Heart left ventricle (tissue), 16 donors: ENCODE measurements around the gene MIER2. TPM values are rescaled to one million over a fixed set of nuclear protein-coding genes. Genes with fewer than 3 reads are reported as not detected.

Experiments
- ATAC-seq, 4 donors: fragments of 200-7000 bp; cut with Tn5 transposase; one replicate each; pipeline ENCODE4 v1.9.1; 2020 to 2022; ENCODE audit warnings: moderate library complexity in 4 of 4, mild to moderate bottlenecking in 3 of 4, moderate number of reproducible peaks in 1 of 4
- DNase-seq, 5 donors: peaks; one replicate each; pipeline ENCODE4 v3.0.0-alpha.2; 2020
- H3K27ac ChIP-seq, 12 donors: fragments of 200-600 bp; sonication (generic) in 4 of 12; one replicate each; pipeline versions ENCODE4 v1.5.0 to v1.8.0; 2016 to 2022; ENCODE audit warnings: mild to moderate bottlenecking in 2 of 12
- H3K27me3 ChIP-seq, 9 donors: fragments of 200-600 bp; sonication (generic) in 2 of 9; one replicate each; pipeline versions ENCODE4 v1.5.1 to v1.8.0; 2016 to 2022; ENCODE audit warnings: mild to moderate bottlenecking in 3 of 9
- H3K36me3 ChIP-seq, 9 donors: fragments of 200-600 bp; sonication (generic) in 2 of 9; one replicate each; pipeline versions ENCODE4 v1.5.0 to v1.8.0; 2018 to 2022; ENCODE audit warnings: mild to moderate bottlenecking in 2 of 9
- H3K4me1 ChIP-seq, 12 donors: fragments of 200-600 bp; sonication (generic) in 4 of 12; one replicate each; pipeline versions ENCODE4 v1.5.0 to v1.8.0; 2016 to 2022; ENCODE audit warnings: mild to moderate bottlenecking in 3 of 12
- H3K4me3 ChIP-seq, 12 donors: fragments of 200-600 bp; sonication (generic) in 4 of 12; one replicate each; pipeline versions ENCODE4 v1.5.0 to v1.8.0; 2017 to 2022; ENCODE audit warnings: mild to moderate bottlenecking in 9 of 12, moderate library complexity in 4 of 12
- H3K9me3 ChIP-seq, 12 donors: fragments of 200-600 bp; sonication (generic) in 4 of 12; one replicate each; pipeline versions ENCODE4 v1.5.0 to v1.8.0; 2016 to 2022; ENCODE audit warnings: mild to moderate bottlenecking in 1 of 12
- POLR2A ChIP-seq, 2 donors: fragments of 450-650 bp; IDR thresholded peaks; one replicate each; pipeline ENCODE4 v1.6.1; 2017; ENCODE audit warnings: antibody characterized with exemption in 2 of 2, mild to moderate bottlenecking in 2 of 2, moderate library complexity in 2 of 2
- WGBS, 4 donors: extraction: QIAGEN DNeasy Blood & Tissue Kit in 2 of 4; methylation state at CpG; one replicate each; pipeline versions ENCODE4 v1.1.5 to v1.1.7; 2013 to 2018; 5-methylcytosine and 5-hydroxymethylcytosine counted together
- intact Hi-C, 10 donors: fragments of 100-400 bp; cut with DNase I; formaldehyde crosslinking; loops; one replicate each; pipeline versions ENCODE4 v1.11.1 to v1.14.2; 2022
- polyA plus RNA-seq, 2 donors: library from polyadenylated mRNA; stranded (reverse); fragments of 200-250 nt; gene quantifications; one replicate each; pipeline ENCODE4 v1.2.3, GENCODE V29; 2013
- total RNA-seq, 9 donors: library from RNA; depleted of rRNA in 2 of 9; stranded (reverse); fragments of >200 nt in 2 of 9; fragmentation: NEBNext Ultra II Directional in 3 of 9; extraction: Animal tissue kit (Norgen Biotek cat#: 25700) in 3 of 9; gene quantifications; one replicate each; pipeline versions ENCODE4 v1.1.0 to v1.2.4, GENCODE V29; 2016 to 2023
- TF ChIP-seq, protein P1 (sequence below), 12 donors: fragments of 200-600 bp; sonication (generic) in 4 of 12; IDR thresholded peaks; one replicate each; pipeline versions ENCODE4 v1.5.0 to v1.8.0; 2018 to 2022; ENCODE audit warnings: antibody characterized with exemption in 12 of 12, mild to moderate bottlenecking in 5 of 12
- donor health status: ischemic (EF 13 %, LVEDD 7.1; RV severe dilation, severe dysfunction).
- donor health status: healthy with polysubstance abuse.
- donor health status: DM: no; HTN: yes; CAD: no.
- donor health status: DM: no; HTN: no; CAD: no.
- donor health status: ischemic (EF 25% LVEDD 6.9; RV normal size, moderate dysfunction).
- donor health status: ischemic (EF 25% LVEDD 5.7; RV mildly dilated, moderate dysfunction).
- donor health status: healthy.
- donor health status: DM: yes; HTN: yes; CAD: no.
- donor health status: ischemic (EF 35%, LVEDD 5.7; RV mildly dilated, moderate dysfunction).
- donor health status: nonischemic (EF 11% LVEDD 7.7; RV severe dilation, severe dysfunction).
- donor health status: DM: yes; HTN: yes; CAD: no.
- donor health status: PGD.
- donor health status: ischemic (EF 29% LVEDD 5.4; RV normal size, mild dysfunction).
- donor health status: nonischemic (EF 23%, LVEDD 6.1; RV moderate dilation, normal function).

Gene MIER2
- total and polyA plus RNA-seq, 11 donors: 15.7 to 30.3 (median 19.5) TPM

DNA sequence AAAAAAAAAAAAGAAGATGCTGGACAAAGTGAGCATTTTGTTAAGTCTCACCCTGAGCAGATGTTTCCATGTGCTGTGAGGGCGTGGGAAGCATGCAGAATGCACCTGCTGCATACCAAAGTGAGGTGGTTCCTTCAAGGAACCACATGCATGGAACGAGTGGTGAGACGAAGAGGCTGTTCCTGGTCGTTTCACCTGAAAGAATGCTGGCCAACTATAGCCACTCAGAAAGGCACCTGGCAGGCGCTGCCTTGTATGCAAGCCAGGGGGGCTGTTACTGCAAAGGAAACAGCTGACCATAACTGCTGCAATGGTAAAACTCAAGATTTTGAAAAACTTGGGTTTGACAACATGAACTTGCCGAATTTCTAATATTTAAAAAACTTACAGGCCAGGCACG, 14.7 kb downstream of the MIER2 start:
- H3K27me3 ChIP-seq: no peaks in the 10 kb centered on the region
- peaks cover 0 to 24% (median 5%) of the 10 kb centered on the region in 12 donors for H3K9me3 ChIP-seq
- TF ChIP-seq, protein P1, sequence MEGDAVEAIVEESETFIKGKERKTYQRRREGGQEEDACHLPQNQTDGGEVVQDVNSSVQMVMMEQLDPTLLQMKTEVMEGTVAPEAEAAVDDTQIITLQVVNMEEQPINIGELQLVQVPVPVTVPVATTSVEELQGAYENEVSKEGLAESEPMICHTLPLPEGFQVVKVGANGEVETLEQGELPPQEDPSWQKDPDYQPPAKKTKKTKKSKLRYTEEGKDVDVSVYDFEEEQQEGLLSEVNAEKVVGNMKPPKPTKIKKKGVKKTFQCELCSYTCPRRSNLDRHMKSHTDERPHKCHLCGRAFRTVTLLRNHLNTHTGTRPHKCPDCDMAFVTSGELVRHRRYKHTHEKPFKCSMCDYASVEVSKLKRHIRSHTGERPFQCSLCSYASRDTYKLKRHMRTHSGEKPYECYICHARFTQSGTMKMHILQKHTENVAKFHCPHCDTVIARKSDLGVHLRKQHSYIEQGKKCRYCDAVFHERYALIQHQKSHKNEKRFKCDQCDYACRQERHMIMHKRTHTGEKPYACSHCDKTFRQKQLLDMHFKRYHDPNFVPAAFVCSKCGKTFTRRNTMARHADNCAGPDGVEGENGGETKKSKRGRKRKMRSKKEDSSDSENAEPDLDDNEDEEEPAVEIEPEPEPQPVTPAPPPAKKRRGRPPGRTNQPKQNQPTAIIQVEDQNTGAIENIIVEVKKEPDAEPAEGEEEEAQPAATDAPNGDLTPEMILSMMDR (IDR thresholded peaks at IDR 0.05): no peak
- no peak for TF ChIP-seq POLR2A (IDR thresholded peaks at IDR 0.05)
- ATAC-seq (no peak), DNase-seq (peak in 1 of 5 donors; percentile 4)
- WGBS, 4 donors: 95 to 97% (median 96%) methylated on average over 7 of the region's 7 CpGs
- H3K4me3 ChIP-seq: no peak overlapping the region
- intact Hi-C loops: no loop called here
- H3K36me3 ChIP-seq: peaks cover 0 to 85% (median 80%) of the 10 kb centered on the region in 9 donors
- H3K4me1 ChIP-seq: peaks cover 0 to 4% (median 0%) of the 10 kb centered on the region in 12 donors
- no peak overlapping the region for H3K27ac ChIP-seq

- Histone ChIP-seq H3K9me3 (peaks cover 0 to 24% (median 5%) of the 10 kb centered on the region in 12 donors), H3K4me3 (no peak overlapping the region), H3K4me1 (peaks cover 0 to 4% (median 0%) of the 10 kb centered on the region in 12 donors), H3K27me3 (no peaks in the 10 kb centered on the region), H3K27ac (no peak overlapping the region), H3K36me3 (peaks cover 0 to 79% (median 75%) of the 10 kb centered on the region in 9 donors)
- intact Hi-C loops: no loop called here
- ATAC-seq (no peak), DNase-seq (no peak)
- TF ChIP-seq, protein P1 (IDR thresholded peaks at IDR 0.05): no peak
- WGBS, 4 donors: 88 to 99% (median 96%) methylated on average over 4 of the region's 4 CpGs
These were observed 16.5 kb downstream of the MIER2 start for GRCh38 chr19:328025-328505.

DNA sequence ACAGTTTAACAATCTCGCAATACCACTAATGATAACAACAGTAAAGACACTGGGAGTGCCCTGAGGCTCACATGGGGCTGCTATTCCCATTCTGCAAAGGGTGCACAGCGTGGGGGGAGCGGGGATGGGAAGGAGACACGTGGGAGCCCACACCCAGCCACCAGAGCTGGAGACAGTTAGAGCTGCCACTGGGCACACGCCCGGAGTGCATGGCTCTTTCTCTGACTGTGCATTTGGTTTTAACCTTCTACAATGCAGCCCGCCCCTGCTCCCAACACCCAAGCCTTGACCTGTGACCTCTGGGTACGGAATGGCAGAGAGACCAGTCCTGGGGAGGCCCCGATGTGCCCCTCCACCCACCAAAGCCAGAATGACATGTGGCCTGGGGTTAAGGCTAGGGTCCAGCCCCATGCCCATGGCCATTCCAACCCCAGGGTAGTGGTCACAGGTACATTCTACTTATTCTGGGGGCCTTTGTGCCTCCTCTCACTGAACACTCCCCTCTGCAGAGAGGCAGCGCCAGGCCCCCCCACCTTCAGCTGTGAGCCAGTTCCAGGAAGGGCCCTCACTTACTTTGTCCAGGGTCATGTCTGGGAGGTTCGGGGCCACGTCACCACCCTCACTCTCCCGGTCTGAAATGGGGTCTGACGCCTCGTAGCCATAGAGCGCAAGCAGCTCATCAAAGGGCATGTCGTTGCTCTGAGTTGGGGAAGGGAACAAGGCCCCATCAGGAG, 17.1 kb downstream of the MIER2 start:
- peak in 2 of 4 donors; percentile 18 to 23 for ATAC-seq

DNA sequence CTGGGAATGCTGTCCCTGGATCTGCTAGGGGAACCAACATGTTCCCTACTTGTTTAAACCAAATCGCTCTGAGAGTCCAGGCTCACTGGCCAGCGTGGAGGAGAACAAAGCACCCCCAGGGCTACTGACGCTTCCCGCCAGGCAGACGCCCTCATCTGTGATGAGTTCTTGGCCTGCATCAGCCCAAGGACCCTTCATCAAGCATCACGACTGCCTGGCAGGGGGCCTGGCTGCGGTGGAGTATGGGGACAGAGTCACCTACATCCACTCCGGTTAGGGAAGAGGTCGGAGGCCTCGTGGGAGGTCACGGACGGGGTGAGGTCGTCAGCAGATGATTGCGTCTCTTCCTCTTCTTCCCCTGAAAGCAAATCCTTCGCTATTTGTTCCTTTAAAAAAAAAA, 17.7 kb downstream of the MIER2 start:
- Histone ChIP-seq H3K36me3 (peaks cover 0 to 84% (median 78%) of the 10 kb centered on the region in 9 donors), H3K4me3 (no peak overlapping the region), H3K9me3 (peaks cover 0 to 24% (median 5%) of the 10 kb centered on the region in 12 donors), H3K27ac (no peak overlapping the region), H3K27me3 (no peaks in the 10 kb centered on the region), H3K4me1 (peaks cover 0 to 4% (median 0%) of the 10 kb centered on the region in 12 donors)
- ATAC-seq (no peak), DNase-seq (peak in 1 of 5 donors; percentile 5)
- intact Hi-C loops: no loop called here
- TF ChIP-seq, protein P1 (IDR thresholded peaks at IDR 0.05): no peak
- TF ChIP-seq POLR2A (IDR thresholded peaks at IDR 0.05): no peak
- 89 to 93% (median 92%) methylated on average over 15 of the region's 15 CpGs for WGBS, 4 donors

More for the DNA sequence above, 17.1 kb downstream of the MIER2 start:
- H3K9me3 ChIP-seq: peaks cover 0 to 24% (median 5%) of the 10 kb centered on the region in 12 donors
- WGBS, 4 donors: 94 to 98% (median 97%) methylated on average over 15 to 17 of the region's 17 CpGs
- H3K27me3 ChIP-seq: no peaks in the 10 kb centered on the region
- H3K4me1 ChIP-seq: peaks cover 0 to 4% (median 0%) of the 10 kb centered on the region in 12 donors
- H3K36me3 ChIP-seq: peaks cover 0 to 85% (median 77%) of the 10 kb centered on the region in 9 donors
- DNase-seq: peak in 1 of 5 donors; percentile 8
- TF ChIP-seq, protein P1 (IDR thresholded peaks at IDR 0.05): no peak
- TF ChIP-seq POLR2A (IDR thresholded peaks at IDR 0.05): no peak
- intact Hi-C loops: no loop called here
- no peak overlapping the region for H3K4me3 ChIP-seq
- no peak overlapping the region for H3K27ac ChIP-seq
